ENCODE measurements around the gene TFAP2C.

The TFAP2C gene

GRCh38 chr20:56630506-56631317, 1.6 kb downstream of the TFAP2C start:
- TF ChIP-seq CTCF (IDR thresholded peaks at IDR 0.05; ENCODE audit: insufficient read depth, low read depth, low read length, missing control alignments) = no peak
- DNase-seq (ENCODE audit: low read depth) = peak; percentile 61
- H3K4me3 ChIP-seq (ENCODE audit: low read length) = peak overlapping the region; percentile 98

GRCh38 chr20:56631318-56631989, 2.3 kb downstream of the TFAP2C start:
- DNase-seq (ENCODE audit: low read depth) = peak; percentile 20
- H3K4me3 ChIP-seq (ENCODE audit: low read length) = peak overlapping the region; percentile 98
- no peak for TF ChIP-seq CTCF (IDR thresholded peaks at IDR 0.05; ENCODE audit: insufficient read depth, low read depth, low read length, missing control alignments)

GRCh38 chr20:56631990-56632327, 2.9 kb downstream of the TFAP2C start:
- TF ChIP-seq CTCF (IDR thresholded peaks at IDR 0.05; ENCODE audit: insufficient read depth, low read depth, low read length, missing control alignments) = no peak
- peak overlapping the region; percentile 98 for H3K4me3 ChIP-seq (ENCODE audit: low read length)
- peak; percentile 19 for DNase-seq (ENCODE audit: low read depth)

GRCh38 chr20:56634307-56634706, 5.2 kb downstream of the TFAP2C start:
- peak overlapping the region; percentile 9 for H3K4me3 ChIP-seq (ENCODE audit: low read length)
- no peak for DNase-seq (ENCODE audit: low read depth)
- no peak for TF ChIP-seq CTCF (IDR thresholded peaks at IDR 0.05; ENCODE audit: insufficient read depth, low read depth, low read length, missing control alignments)

GRCh38 chr20:56634735-56635385, 5.8 kb downstream of the TFAP2C start:
- DNase-seq (ENCODE audit: low read depth) = peak; percentile 25
- peak overlapping the region; percentile 9 for H3K4me3 ChIP-seq (ENCODE audit: low read length)
- no peak for TF ChIP-seq CTCF (IDR thresholded peaks at IDR 0.05; ENCODE audit: insufficient read depth, low read depth, low read length, missing control alignments)

GRCh38 chr20:56636716-56637115, 7.6 kb downstream of the TFAP2C start:
- no peak overlapping the region for H3K4me3 ChIP-seq (ENCODE audit: low read length)
- TF ChIP-seq CTCF (IDR thresholded peaks at IDR 0.05; ENCODE audit: insufficient read depth, low read depth, low read length, missing control alignments) = no peak
- peak; percentile 74 for DNase-seq (ENCODE audit: low read depth)
